Measurements from ENCODE around the gene KRT12.

KRT12 gene

GRCh38 chr17:40901981-40902474 lies 35.0 kb upstream of the KRT12 start:
- H3K27me3 Mint-ChIP-seq, result peaks cover 4% of the 10 kb centered on the region
- CTCF ChIA-PET, result interaction anchor here (1.0 kb wide), 1 partner anchor 646 kb away, joined by 4 read pairs; no protein-coding TSS in a partner anchor
- no peak overlapping the region for H3K4me3 Mint-ChIP-seq
- no peak overlapping the region for H3K27ac Mint-ChIP-seq
- no peaks in the 10 kb centered on the region for H3K9me3 Mint-ChIP-seq
- no peak for DNase-seq
- H3K4me1 Mint-ChIP-seq, result peaks cover 3% of the 10 kb centered on the region
- no peaks in the 10 kb centered on the region for H3K36me3 Mint-ChIP-seq

GRCh38 chr17:40900809-40901356 lies 33.9 kb upstream of the KRT12 start:
- no peaks in the 10 kb centered on the region for H3K36me3 Mint-ChIP-seq
- no peak overlapping the region for H3K27ac Mint-ChIP-seq
- no peaks in the 10 kb centered on the region for H3K9me3 Mint-ChIP-seq
- H3K4me1 Mint-ChIP-seq, result peaks cover 3% of the 10 kb centered on the region
- no peak overlapping the region for H3K4me3 Mint-ChIP-seq
- CTCF ChIA-PET, result interaction anchor here (1.0 kb wide), 1 partner anchor 648 kb away, joined by 4 read pairs; no protein-coding TSS in a partner anchor
- peaks cover 4% of the 10 kb centered on the region for H3K27me3 Mint-ChIP-seq
- DNase-seq, result no peak

GRCh38 chr17:40896916-40897455 lies 30.0 kb upstream of the KRT12 start:
- H3K36me3 Mint-ChIP-seq, result no peaks in the 10 kb centered on the region
- peaks cover 19% of the 10 kb centered on the region for H3K27me3 Mint-ChIP-seq
- CTCF ChIA-PET, result no interaction called here

GRCh38 chr17:40895106-40895730 lies 28.2 kb upstream of the KRT12 start:
- H3K4me3 Mint-ChIP-seq, result no peak overlapping the region
- H3K4me1 Mint-ChIP-seq, result no peaks in the 10 kb centered on the region
- CTCF ChIA-PET, result no interaction called here
- no peak for DNase-seq
- H3K27me3 Mint-ChIP-seq, result peaks cover 19% of the 10 kb centered on the region
- no peak overlapping the region for H3K27ac Mint-ChIP-seq
- no peaks in the 10 kb centered on the region for H3K36me3 Mint-ChIP-seq
- no peaks in the 10 kb centered on the region for H3K9me3 Mint-ChIP-seq

More at GRCh38 chr17:40896916-40897455, 30.0 kb upstream of the KRT12 start:
- Mint-ChIP-seq H3K27ac (no peak overlapping the region), H3K4me3 (no peak overlapping the region), H3K9me3 (no peaks in the 10 kb centered on the region), H3K4me1 (peaks cover 1% of the 10 kb centered on the region)
- no peak for DNase-seq

GRCh38 chr17:40888196-40888720 lies 21.2 kb upstream of the KRT12 start:
- CTCF ChIA-PET, result no interaction called here
- H3K27me3 Mint-ChIP-seq, result peaks cover 31% of the 10 kb centered on the region
- no peak overlapping the region for H3K27ac Mint-ChIP-seq
- H3K9me3 Mint-ChIP-seq, result no peaks in the 10 kb centered on the region
- H3K4me3 Mint-ChIP-seq, result no peak overlapping the region
- no peaks in the 10 kb centered on the region for H3K36me3 Mint-ChIP-seq
- DNase-seq, result no peak
- H3K4me1 Mint-ChIP-seq, result no peaks in the 10 kb centered on the region

GRCh38 chr17:40886090-40886489 lies 19.1 kb upstream of the KRT12 start:
- Mint-ChIP-seq H3K27me3 (peaks cover 32% of the 10 kb centered on the region), H3K9me3 (no peaks in the 10 kb centered on the region), H3K4me3 (no peak overlapping the region), H3K36me3 (no peaks in the 10 kb centered on the region), H3K27ac (no peak overlapping the region), H3K4me1 (no peaks in the 10 kb centered on the region)
- DNase-seq, result no peak
- CTCF ChIA-PET, result no interaction called here

- Mint-ChIP-seq H3K36me3 (no peaks in the 10 kb centered on the region), H3K9me3 (no peaks in the 10 kb centered on the region), H3K27ac (no peak within 1 kb of the TSS), H3K4me1 (no peaks in the 10 kb centered on the region), H3K4me3 (no peak within 1 kb of the TSS), H3K27me3 (peaks cover 32% of the 10 kb centered on the region)
- no peak for DNase-seq
- CTCF ChIA-PET, result interaction anchor here (1.1 kb wide), 1 partner anchor 778 kb away, joined by 3 read pairs; no protein-coding TSS in a partner anchor
These were observed 17.9 kb upstream of the KRT12 start, which contains the start of gene KRT20 for GRCh38 chr17:40884708-40885512. KRT20 (minus strand) TSS chr17:40885242; CDS start chr17:40885185, 57 bp downstream.

GRCh38 chr17:40883626-40884334 lies 16.8 kb upstream of the KRT12 start:
- Mint-ChIP-seq H3K27me3 (peaks cover 29% of the 10 kb centered on the region), H3K4me3 (no peak overlapping the region), H3K27ac (no peak overlapping the region), H3K4me1 (no peaks in the 10 kb centered on the region), H3K9me3 (no peaks in the 10 kb centered on the region), H3K36me3 (no peaks in the 10 kb centered on the region)
- DNase-seq, result no peak
- CTCF ChIA-PET, result no interaction called here

GRCh38 chr17:40883031-40883430 lies 16.0 kb upstream of the KRT12 start:
- H3K9me3 Mint-ChIP-seq, result no peaks in the 10 kb centered on the region
- H3K27ac Mint-ChIP-seq, result no peak overlapping the region
- CTCF ChIA-PET, result no interaction called here
- H3K27me3 Mint-ChIP-seq, result peaks cover 25% of the 10 kb centered on the region
- no peak overlapping the region for H3K4me3 Mint-ChIP-seq
- no peaks in the 10 kb centered on the region for H3K36me3 Mint-ChIP-seq
- H3K4me1 Mint-ChIP-seq, result no peaks in the 10 kb centered on the region
- no peak for DNase-seq

GRCh38 chr17:40879026-40879425 lies 12.0 kb upstream of the KRT12 start:
- no peak for DNase-seq
- Mint-ChIP-seq H3K4me3 (no peak overlapping the region), H3K36me3 (no peaks in the 10 kb centered on the region), H3K4me1 (no peaks in the 10 kb centered on the region), H3K27ac (no peak overlapping the region), H3K9me3 (no peaks in the 10 kb centered on the region), H3K27me3 (peaks cover 15% of the 10 kb centered on the region)
- CTCF ChIA-PET, result no interaction called here

- Mint-ChIP-seq H3K4me1 (no peaks in the 10 kb centered on the region), H3K9me3 (no peaks in the 10 kb centered on the region), H3K4me3 (no peak overlapping the region), H3K27ac (no peak overlapping the region), H3K27me3 (peaks cover 9% of the 10 kb centered on the region), H3K36me3 (no peaks in the 10 kb centered on the region)
- CTCF ChIA-PET, result no interaction called here
- DNase-seq, result no peak
These were observed 11.0 kb upstream of the KRT12 start for GRCh38 chr17:40878044-40878443.

- H3K4me3 Mint-ChIP-seq, result no peak overlapping the region
- CTCF ChIA-PET, result no interaction called here
- H3K4me1 Mint-ChIP-seq, result no peaks in the 10 kb centered on the region
- H3K27me3 Mint-ChIP-seq, result peaks cover 22% of the 10 kb centered on the region
- no peak overlapping the region for H3K27ac Mint-ChIP-seq
- no peak for DNase-seq
- H3K9me3 Mint-ChIP-seq, result no peaks in the 10 kb centered on the region
- H3K36me3 Mint-ChIP-seq, result no peaks in the 10 kb centered on the region
These were observed 6.8 kb upstream of the KRT12 start for GRCh38 chr17:40873801-40874200.

- H3K27me3 Mint-ChIP-seq, result peaks cover 22% of the 10 kb centered on the region
- no peaks in the 10 kb centered on the region for H3K36me3 Mint-ChIP-seq
- CTCF ChIA-PET, result no interaction called here
- no peaks in the 10 kb centered on the region for H3K9me3 Mint-ChIP-seq
- H3K27ac Mint-ChIP-seq, result no peak overlapping the region
- no peak for DNase-seq
- H3K4me3 Mint-ChIP-seq, result no peak overlapping the region
- H3K4me1 Mint-ChIP-seq, result no peaks in the 10 kb centered on the region
These were observed 6.2 kb upstream of the KRT12 start for GRCh38 chr17:40873255-40873654.

- H3K36me3 Mint-ChIP-seq, result no peaks in the 10 kb centered on the region
- H3K4me1 Mint-ChIP-seq, result no peaks in the 10 kb centered on the region
- no peak overlapping the region for H3K27ac Mint-ChIP-seq
- peaks cover 22% of the 10 kb centered on the region for H3K27me3 Mint-ChIP-seq
- CTCF ChIA-PET, result no interaction called here
- H3K4me3 Mint-ChIP-seq, result no peak overlapping the region
- no peaks in the 10 kb centered on the region for H3K9me3 Mint-ChIP-seq
- DNase-seq, result no peak
These were observed 5.4 kb upstream of the KRT12 start for GRCh38 chr17:40872416-40872815.
